ENCODE data around the gene MBNL2.

MBNL2 gene

GRCh38 chr13:97235549-97236231 lies 13.6 kb downstream of the MBNL2 start:
- DNase-seq: no peak

DNA sequence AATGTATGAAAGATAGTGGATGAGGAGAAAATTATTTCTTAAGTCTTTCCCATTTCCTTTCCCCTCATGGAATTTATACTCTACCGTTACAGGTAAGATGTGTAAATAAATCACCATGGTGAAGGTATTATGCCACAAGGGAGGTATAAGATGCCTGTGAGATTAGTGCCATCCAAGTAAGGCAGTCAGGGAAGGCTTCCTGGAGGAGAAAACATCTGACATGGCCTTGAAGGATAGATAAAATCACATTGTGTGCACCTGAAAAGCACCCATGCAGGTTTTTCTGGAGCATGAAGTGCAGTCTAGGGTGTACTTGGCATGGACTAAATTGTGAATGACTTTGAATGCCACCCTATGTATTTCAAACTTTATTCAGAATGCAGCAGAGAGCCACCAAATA lies 15.3 kb downstream of the MBNL2 start:
- no peak for DNase-seq

- no peak for DNase-seq
These were observed 16.3 kb downstream of the MBNL2 start for GRCh38 chr13:97238432-97238831.

DNA sequence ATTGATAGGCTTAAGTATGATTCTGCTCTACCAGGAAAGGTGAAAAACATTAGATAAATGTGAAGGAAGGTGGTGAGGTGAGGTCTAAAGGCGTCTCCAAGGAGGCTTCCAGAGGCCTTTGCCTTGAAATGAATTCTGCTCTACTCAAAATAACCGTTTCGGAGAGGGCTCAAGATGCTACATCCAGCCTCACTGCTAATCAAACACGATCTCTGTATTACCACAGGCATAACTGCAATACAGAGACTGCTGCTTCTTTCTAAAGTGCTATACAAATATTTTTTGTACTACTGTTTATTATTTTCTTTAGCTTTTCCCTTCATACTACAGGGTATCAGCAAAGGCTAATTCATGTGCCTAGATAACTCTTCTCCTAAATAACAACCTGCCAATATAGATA lies 16.8 kb downstream of the MBNL2 start:
- no peak for DNase-seq

DNA sequence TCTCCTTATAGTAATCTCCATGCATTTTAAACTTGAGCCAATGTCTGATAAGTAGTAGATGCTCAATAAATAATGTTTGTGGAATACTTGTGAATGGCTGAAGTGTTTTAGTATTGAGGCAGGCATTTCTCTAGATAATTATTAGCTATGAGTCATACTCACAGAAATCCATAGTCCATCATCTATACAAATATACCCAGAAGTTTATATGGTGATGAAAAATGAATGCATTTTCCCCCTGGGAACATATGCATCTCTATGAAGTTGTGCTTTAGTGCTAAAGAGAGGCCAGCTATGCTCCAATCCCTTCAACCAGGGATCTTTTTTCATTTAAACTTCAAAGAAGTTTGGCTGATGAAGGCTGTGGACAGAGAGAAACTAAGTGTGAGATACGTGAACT lies 17.2 kb downstream of the MBNL2 start:
- DNase-seq: no peak

DNA sequence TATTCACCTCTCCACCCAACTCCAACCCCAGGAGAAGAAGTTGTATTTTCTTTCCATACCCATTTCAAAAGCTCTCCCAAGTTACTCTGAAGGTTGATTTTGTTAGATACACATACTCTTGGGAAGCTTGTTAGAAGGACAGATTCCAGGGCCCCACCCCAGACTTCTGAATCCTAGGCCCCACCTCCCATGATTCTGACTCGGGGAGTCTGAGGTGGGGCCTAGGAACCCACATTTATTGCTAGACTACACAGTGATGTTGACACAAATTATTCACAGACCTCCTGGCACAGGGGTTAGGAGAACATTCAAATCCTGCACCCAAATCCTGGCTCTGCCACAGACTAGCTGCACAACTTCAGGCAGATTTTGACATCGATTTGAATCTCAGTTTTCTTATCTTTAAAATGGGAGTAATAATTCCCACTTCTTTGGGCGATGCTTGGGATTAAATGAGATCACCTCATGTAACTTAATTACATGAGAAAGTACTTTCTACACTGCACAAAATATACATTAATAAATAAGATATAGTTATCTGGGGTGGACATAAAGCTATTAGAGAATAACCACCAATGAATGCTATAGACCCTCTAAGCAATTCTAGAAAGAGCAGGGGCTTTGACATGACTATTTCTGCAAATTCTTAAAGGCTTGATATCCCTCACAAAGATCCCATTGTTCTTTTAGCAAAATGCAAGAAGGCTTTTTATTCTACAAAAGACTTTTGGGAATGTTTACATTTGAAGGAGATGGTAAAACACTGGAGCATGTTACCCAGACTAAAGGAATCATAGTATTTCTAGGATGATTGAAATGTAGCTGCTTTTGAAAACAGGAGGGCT lies 18.0 kb downstream of the MBNL2 start:
- DNase-seq: no peak

- DNase-seq: no peak
These were observed 18.9 kb downstream of the MBNL2 start for GRCh38 chr13:97240788-97241734.

- DNase-seq: no peak
These were observed 19.6 kb downstream of the MBNL2 start for GRCh38 chr13:97241761-97242160.

GRCh38 chr13:97242755-97243497 lies 20.8 kb downstream of the MBNL2 start:
- no peak for DNase-seq

- no peak for DNase-seq
These were observed 22.0 kb downstream of the MBNL2 start for GRCh38 chr13:97243915-97244781.

GRCh38 chr13:97245011-97245410 lies 22.9 kb downstream of the MBNL2 start:
- no peak for DNase-seq

- DNase-seq: no peak
These were observed 24.5 kb downstream of the MBNL2 start for GRCh38 chr13:97246596-97247158.

DNA sequence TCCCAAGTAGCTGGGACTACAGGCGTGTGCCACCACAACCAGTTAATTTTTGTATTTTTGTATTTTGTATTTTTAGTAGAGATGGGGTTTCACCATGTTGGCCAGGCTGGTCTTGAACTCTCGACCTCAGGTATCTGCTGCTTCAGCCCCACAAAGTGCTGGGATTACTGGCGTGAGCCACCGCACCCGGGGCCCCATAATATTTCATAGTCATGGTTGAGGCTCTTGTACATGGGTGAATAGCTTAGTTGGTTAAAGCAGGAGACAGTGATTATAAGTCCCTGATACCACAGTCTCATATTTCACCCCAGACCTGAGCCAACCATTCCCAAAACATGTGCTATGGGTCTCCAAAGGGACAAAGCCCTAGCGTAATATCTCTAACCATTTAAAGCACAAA lies 26.1 kb downstream of the MBNL2 start:
- no peak for DNase-seq

DNA sequence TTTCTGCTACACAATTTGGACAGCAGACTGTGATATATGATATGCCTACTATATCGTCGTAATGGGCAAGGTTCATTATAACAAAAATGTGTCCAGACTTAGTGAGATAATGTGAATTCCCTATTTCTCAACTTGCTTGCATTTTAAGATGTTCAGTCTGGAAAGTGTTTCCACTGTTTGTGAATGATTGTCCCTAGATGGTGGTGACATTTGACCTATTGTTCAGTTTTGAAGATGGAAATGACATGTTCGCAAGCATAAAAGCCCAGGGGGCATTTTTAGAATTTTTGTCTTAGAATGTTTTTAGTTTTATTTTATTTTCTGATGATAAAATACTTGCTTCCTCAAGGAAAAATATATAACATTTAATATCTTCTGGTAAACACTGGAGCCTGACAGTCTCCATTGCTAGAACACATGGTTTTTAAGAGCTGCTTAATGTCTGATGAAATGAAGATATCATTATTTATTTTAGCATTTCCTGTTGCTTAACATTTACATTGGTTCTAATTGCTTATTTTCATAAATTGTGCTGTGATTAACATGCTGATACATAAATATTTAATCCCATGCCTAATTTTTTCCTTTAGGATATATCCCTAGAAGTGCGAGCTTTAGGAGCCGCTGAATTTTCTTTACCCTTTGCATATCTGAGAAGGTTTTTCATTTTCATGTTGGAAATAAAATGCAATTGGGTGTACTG lies 27.1 kb downstream of the MBNL2 start:
- DNase-seq: no peak

DNA sequence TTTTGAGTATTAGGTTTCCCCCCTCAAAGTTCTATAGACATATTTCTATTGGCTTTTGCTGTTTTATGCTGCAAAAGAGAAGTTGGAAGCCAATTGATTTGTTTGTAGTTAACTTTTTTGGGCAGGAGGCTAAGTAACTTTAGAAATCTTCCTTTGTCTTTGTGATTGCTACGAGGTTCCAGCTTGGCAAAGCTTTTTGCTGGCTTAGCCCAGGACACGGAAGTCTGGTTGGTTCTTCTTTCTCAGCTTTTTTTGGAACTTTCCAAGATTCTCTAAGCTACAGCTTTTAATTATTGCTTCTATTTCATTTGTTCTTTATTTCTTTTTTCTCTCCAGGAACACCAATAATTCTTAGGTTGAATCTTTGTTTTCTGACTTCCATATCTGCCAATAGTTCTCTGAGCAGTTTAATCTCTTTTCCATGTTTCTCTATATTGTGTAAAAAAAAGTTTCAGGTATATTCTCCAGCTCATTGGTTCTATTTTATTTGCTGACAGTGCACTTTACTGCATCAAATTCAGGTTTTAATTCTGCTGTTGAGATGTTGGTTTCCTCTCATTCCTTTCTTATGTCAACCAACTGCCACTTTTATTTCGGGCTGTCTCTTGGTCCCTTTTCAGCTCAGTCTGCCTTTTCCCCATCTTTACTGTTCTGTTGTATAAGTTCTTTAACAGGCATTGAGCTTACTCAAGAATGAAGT lies 27.8 kb downstream of the MBNL2 start:
- DNase-seq: no peak

- DNase-seq: no peak
These were observed 28.4 kb downstream of the MBNL2 start for GRCh38 chr13:97250560-97250959.

- no peak for DNase-seq
These were observed 30.6 kb downstream of the MBNL2 start for GRCh38 chr13:97252735-97253134.

- no peak for DNase-seq
These were observed 31.6 kb downstream of the MBNL2 start for GRCh38 chr13:97253581-97254293.

GRCh38 chr13:97254816-97255215 lies 32.7 kb downstream of the MBNL2 start:
- DNase-seq: no peak
